Choroid plexus epithelial cell (primary cell): Measurements from ENCODE around the gene GPHN.

Source experiments
- DNase-seq: peaks from one replicate; pipeline ENCODE4 v3.0.0-alpha.2; 2010; ENCODE audit warnings: low read depth
- H3K4me3 ChIP-seq: 2 replicates; pipeline ENCODE4 v1.5.1; 2011; ENCODE audit warnings: low read depth, mild to moderate bottlenecking, control low read depth, low read length, moderate library complexity
- CTCF ChIP-seq: conservative IDR thresholded peaks from 2 replicates; pipeline ENCODE4 v1.5.1; 2011; ENCODE audit warnings: low read depth, mild to moderate bottlenecking, control low read depth, inconsistent platforms, low read length, moderate library complexity

Gene GPHN

GRCh38 chr14:67218126-67218525 lies 710.2 kb downstream of the GPHN start:
- no peak overlapping the region for H3K4me3 ChIP-seq
- TF ChIP-seq CTCF: no peak
- DNase-seq: no peak

GRCh38 chr14:67221248-67221981 lies 713.5 kb downstream of the GPHN start:
- no peak overlapping the region for H3K4me3 ChIP-seq
- peak; percentile 79 for DNase-seq
- TF ChIP-seq CTCF: no peak

- H3K4me3 ChIP-seq: no peak overlapping the region
Observed at GRCh38 chr14:67221982-67222328, 714.0 kb downstream of the GPHN start.

GRCh38 chr14:67225523-67225922 lies 717.6 kb downstream of the GPHN start:
- no peak for DNase-seq
- H3K4me3 ChIP-seq: no peak overlapping the region
- TF ChIP-seq CTCF: no peak

More at GRCh38 chr14:67221982-67222328, 714.0 kb downstream of the GPHN start:
- TF ChIP-seq CTCF: no peak
- DNase-seq: no peak

GRCh38 chr14:67228325-67228984 lies 720.5 kb downstream of the GPHN start:
- no peak for TF ChIP-seq CTCF
- H3K4me3 ChIP-seq: no peak overlapping the region
- no peak for DNase-seq
